Bone marrow (tissue), 2 donors: ENCODE measurements around the gene CMTM8.
"Not testable (repeated sequence)": the region's sequence is repeated elsewhere in the genome, so short reads cannot be mapped to it uniquely, and the experiment has no call there.

Source experiments
- DNase-seq, 2 donors: peaks; one replicate each; lab custom pipeline; 2025; lab: John Stamatoyannopoulos, UW

CMTM8 gene, protein sequence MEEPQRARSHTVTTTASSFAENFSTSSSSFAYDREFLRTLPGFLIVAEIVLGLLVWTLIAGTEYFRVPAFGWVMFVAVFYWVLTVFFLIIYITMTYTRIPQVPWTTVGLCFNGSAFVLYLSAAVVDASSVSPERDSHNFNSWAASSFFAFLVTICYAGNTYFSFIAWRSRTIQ

DNA sequence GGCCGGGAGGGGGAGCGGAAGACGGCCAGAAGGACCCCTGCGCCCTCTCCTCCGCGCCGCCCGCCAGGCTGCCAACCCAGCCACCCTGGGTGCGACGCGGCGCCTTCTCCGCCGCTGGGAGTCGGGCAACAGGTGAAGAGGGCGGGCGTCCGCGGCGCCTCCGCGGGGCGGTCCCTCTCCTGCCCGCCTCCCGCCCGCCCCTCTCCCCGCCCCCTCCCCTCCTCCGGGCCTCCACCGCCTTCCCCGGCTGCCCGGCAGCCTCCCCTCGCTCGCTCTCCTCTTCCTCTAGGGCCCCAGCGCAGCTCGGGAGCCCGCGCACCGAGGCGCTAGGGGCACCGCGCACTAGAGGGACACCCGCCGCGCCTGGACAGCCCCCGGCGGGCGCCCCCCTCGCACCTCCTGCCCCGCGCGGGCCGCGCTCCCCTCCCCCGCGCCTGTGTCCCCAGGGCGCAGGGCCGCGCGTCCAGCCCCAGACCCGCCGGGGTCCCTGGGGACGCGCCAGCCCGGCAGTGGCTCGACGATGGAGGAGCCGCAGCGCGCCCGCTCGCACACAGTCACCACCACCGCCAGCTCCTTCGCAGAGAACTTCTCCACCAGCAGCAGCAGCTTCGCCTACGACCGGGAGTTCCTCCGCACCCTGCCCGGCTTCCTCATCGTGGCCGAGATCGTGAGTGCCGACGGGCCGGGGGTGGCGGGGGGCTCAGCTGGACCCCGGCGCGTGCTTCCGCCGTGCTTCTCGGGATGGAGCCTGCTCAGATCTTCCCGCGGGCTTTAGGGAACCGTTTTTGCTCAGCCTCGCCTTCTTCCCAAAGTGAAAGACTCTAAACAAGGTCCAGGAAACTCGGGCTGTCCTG lies at the start of gene CMTM8:
TSS of gene CMTM8 (plus strand) at position 228 of the 854 bp plus-strand sequence. CDS start at position 521, 293 bp downstream.
- peak; percentile 16 to 29 for DNase-seq

DNA sequence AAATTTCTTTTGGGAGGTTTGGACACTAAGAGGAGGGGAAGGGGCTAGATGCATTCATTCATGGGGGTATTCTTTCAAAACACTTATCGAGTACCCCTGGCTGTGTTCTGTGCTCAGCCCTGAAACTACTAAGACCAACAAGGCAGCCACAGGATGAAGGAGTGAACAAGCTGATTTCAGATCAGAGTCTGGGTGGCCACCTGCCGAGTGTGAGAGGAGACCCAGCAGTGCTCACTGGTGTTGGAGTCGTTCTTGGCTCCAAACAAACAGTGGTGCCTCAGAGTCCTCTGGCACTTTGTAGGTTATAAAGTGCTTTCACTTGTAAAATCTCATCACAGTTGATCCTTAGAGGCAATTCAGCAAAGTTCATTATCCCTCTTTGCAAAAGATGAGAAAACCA lies 48.8 kb upstream of the CMTM8 start:
- no peak for DNase-seq

DNA sequence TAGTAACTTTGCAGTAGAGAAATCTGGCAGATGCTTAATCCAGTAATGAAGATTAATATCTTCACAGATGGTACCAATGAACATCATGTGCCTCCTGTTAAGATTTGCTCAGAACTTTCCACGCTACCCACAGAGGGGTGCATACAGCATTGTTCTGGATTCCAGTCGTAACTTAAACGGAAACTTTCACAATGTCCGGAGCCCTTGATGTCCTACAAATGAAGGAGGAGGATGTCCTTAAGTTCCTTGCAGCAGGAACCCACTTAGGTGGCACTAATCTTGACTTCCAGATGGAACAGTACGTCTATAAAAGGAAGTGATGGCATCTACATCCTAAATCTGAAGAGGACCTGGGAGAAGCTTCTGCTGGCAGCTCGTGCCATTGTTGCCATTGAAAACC lies 47.9 kb upstream of the CMTM8 start:
- not testable (repeated sequence) for DNase-seq

DNA sequence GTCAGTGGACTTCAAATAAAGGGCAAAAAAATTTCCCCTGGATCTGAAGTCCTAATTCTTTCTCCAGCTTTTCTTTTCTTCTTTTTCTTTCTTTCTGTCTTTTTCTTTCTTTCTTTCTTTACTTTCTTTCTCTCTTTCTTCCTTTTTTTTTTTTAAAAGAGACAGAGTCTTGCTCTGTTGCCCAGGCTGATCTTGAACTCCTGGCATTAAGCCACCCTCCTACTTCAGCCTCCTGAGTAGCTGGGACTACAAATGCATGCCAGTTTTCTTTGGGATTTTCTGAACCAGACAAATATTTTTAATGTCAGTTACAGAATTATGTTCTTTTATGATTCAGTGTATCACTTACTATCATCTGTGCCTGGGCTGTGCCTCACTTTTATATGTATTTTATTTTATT lies 45.4 kb upstream of the CMTM8 start:
- DNase-seq: no peak

DNA sequence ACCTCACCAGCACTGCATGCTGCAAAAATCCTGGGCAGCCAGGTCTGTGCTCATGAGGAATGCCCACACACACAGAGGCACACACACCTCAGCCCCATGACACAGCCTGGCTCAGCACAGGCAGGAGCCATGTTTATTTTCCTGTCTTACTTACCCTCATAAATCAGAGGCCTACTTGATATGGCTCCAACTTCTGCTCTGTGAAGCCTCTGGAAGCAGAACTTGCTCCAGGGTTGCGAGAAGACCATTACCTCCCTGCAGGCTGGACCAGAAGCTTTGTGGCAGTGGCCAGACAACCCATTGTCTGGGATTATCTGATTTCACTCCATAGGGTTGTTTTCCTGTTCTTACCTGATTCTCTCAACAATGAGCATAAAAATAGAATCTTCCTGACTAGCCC lies 43.8 kb upstream of the CMTM8 start:
- DNase-seq: no peak

DNA sequence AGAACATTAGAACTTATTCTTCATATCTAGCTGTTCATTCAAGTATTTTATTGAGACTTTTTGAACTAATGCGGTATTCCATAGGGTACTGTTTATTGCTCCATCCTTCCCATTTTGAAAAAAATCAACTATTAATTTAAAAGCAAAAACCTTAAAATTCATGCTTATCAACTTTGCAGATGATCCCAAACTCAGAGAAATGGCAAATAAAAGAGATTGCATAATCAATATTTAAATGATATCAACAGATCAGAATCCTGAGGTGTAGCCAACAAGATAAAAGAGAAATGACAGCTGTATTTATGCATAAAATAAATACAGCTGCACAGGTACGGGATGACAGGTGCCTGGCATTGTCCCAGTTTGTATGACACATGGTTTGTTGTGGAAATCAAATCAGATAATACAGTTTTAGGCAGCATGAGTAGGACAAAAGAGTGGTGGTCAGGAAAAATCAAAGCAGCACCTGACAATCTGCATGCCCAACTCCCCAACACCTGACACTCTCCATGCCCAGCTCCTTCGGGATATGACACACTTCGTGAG lies 42.4 kb upstream of the CMTM8 start:
- no peak for DNase-seq

DNA sequence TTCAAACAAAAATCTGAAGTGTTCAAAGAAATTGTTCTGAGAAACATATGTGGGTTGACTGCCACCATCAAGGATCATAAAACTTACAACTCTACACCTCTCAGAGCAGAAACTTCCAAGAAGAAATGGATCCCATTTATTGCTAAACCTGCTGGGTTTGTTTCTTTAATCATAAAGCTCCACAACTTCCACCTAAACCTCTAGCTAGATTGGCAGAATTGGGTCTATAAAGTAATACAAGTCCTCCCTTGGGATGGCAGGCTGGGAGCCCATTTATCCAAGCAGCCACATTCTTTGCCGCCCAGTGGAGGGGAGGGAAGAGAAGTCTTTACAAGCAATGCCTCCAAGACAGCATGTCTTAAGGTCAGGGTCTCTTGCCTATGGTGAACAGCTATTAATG lies 40.5 kb upstream of the CMTM8 start:
- no peak for DNase-seq

DNA sequence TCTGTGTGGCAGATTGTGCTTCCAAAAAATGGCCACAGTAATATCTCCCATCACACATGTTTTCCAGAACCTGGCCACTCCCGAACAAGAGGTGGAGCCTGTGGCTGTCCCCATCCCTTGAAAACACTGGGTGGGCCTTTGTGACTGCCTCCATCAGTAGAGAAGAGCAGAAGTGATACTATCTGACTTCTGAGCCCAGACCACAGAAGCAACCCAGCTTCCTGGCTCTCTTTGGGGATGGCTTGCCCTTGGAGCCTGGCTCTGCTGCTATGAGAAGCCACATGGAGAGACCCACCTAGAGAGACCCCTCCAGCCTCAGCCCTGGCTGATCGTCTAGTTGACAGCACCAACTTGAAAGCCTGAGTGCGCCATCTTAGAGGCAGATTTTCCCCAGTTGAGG lies 39.8 kb upstream of the CMTM8 start:
- DNase-seq: no peak

DNA sequence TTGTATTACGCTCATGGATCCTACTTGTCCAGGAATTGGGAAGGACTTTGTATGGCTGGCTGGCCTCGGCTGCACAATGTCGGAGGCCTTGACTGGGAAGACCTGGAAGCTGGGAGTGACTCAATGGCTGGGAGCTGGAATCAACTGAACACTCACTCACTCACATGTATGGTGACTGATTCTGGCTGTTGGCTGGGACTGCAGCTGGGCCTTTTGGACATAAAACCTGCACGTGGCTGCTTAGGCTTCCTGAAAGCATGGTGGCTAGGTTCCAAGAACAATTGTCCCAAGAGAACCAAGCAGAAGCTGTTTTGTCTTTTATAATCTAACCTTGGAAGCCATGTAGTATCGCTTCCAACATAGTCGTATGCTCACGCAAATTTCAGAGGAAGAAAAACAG lies 38.0 kb upstream of the CMTM8 start:
- no peak for DNase-seq

DNA sequence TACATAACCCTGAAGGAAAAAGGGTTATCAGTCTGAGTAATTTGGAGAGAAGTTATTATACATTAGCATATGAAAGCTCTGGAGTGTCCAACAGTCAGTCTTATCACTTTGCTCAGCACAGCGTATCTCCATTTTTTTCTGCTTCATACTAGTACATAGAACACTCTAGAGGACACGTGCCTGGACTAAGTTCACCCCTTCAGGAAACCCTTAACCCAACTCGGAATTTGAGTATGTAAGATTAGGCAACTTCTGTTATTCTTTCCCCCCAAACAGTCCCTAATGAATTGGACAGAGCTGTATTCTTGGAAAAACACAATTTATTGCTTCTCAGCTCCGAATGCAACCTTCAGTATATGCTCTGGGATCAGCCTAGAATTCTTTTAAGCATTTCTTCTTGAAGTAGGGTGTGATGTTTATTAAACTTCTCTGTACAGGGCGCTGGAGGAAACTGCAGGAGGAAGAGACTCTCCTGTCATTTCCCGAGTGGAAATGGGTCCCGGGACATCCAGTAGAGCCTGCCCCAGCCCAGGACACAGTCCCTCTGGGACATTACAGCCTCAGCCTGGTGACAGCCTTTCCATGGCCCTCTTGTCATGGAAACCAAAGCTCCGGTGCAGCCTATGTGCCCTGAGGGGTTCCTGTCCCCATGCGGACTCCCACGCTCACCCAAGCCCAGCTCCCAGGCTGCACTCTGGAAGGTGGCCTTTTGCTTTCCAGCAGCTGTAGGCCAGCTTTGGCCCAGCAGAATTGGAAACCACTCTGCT lies 37.3 kb upstream of the CMTM8 start:
- no peak for DNase-seq

DNA sequence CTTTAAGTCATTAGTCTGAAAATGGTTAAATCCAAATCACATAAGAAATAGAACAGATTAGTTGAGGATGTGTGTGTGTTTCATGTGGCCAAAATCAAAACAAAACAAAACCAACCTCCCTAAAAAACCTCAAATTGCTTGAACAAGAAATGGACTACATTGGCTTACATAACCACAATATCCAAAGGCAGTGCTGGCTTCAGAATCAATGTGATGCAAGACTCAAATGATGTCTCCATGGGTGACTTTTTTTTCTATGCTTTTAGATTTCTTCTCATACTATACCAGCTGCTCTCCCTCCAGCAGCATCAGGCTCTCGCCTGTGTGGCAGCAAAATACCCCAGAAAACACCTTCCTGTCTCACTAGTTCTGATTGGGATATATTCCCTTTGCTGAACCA lies 36.0 kb upstream of the CMTM8 start:
- no peak for DNase-seq

DNA sequence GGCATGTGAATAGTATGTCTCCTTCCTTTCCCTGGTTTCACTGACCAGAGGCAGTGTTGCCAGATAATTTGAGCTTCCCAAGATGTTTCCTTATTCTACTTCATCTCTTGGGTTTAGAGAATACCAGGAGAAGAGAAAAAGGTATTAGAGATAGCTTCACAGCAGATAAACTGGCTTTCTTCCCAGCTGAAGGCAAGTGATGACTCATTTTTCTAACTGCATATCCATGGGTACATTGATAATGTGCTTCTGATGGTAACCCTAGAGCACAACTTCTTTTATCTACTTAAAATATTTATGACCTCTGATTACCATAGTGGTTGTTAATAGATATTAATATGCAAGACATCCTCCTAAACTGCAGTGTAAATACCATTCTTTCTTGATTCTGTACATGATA lies 34.6 kb upstream of the CMTM8 start:
- DNase-seq: no peak

DNA sequence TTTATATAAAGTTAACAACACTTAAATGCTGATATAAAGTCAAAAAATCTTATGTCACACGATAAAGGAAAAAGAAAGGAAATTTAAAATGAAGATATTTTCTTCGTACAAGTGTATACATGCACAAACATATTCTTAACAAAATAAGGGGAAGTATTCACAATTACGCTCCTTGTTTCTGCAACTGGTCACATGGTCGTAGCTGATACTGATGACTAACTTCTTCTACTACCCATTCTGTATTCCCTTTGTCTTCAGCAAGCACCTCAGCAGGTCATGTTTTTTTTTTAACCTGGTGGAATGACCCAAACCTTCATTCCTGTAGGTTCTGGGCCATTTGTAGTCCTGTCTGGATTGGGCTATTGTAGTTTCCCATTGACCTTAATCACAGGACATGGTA lies 30.0 kb upstream of the CMTM8 start:
- DNase-seq: no peak

DNA sequence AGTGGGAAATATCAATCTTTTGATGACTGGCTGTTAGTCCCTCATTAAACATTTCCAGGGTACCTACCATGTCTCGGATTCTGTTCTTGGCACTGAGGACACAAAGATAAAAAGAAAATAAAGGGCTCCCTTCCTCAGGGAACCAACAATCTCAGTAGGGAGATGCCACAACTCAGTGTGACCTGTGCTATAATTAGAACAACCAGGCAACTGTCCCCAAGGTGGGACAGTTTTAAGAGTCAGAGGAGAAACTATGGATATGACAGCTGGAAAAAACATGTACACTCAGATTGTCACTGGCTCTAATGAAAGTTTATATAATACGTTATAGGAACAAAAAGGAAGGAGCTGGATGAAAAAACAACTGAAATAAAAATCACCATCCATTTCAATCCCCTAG lies 23.3 kb upstream of the CMTM8 start:
- DNase-seq: no peak

DNA sequence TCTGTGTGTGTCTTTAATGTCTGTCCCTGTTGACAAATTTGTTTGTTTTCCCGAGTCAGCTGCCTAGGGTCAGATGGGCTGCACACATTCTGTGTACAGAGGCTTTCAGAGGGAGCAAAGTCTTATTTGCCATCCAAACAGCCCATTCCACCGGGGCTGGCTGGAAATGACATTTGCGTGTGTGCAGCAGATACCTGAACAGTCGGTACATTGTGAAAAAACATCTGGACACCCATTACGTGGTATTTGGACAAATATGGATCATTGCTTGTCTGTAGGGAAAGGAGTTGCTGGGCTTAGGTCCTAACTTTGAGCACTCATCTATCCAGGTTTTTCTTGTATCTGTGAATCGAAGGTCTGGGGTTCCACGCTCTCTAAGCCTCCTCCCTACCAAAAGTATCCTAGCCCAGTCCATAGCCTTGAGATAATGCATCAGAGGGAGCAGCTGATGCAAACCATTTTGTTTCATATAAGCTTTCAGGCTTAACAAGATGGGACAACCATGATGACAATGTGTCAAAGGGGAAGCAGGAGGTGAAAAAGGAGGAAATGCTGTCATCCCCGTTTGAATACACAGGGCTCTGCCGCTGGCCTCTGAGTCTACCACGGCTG lies 22.2 kb upstream of the CMTM8 start:
- DNase-seq: no peak

DNA sequence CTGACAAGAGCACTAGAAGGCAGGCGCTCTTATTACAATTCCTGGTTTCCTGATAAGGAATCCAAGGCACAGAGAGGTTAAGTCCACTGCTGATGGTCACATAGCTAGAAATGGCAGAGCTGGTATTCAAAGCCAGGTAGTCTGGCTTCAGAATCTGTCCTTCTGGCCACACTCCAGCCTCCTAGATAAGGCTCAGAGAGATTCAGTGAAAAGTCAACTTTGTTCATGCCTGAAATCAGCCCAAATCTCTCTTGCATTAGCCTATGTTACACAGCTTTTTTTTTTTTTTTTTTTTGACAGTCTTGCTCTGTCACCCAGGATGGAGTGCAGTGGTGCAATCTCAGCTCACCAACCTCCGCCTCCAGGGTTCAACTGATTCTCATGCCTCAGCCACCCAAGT lies 21.1 kb upstream of the CMTM8 start:
- no peak for DNase-seq

DNA sequence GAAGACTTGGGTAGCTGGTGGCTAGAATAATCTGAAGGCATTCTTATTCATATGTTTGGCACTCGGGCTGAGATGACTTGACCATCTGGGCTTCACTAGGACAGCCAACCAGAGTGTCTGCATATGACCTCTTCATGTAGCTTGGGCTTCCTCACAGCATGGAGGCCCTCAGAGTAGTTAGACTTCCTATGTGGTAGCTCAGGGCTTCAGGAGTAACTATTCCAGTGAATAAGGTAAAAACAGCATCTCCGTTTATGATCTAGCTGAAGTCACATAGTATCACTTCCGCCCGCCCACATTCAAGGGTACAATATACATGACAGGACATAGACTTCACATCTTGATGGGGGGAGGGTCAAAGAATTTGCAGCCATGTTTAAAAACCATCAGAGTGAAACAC lies 18.9 kb upstream of the CMTM8 start:
- no peak for DNase-seq

DNA sequence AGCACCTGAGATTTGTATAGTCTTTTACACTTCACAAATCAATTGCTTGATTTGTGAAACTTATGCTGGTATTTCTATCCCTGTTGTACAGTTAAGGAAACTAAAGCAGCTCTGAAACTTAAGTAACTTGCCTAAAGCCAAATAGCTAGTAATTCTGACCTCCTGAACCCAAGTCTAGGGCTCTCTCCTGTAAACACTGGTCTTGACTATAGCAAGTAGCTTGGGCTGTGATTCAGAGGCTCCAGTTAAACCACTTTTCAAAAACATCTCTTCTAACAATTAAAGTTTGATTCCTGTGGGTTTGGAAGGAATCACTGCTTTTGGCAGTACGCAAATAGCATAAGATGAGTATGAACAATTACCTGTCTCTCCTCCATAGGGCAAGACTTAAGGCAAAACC lies 18.5 kb upstream of the CMTM8 start:
- no peak for DNase-seq

DNA sequence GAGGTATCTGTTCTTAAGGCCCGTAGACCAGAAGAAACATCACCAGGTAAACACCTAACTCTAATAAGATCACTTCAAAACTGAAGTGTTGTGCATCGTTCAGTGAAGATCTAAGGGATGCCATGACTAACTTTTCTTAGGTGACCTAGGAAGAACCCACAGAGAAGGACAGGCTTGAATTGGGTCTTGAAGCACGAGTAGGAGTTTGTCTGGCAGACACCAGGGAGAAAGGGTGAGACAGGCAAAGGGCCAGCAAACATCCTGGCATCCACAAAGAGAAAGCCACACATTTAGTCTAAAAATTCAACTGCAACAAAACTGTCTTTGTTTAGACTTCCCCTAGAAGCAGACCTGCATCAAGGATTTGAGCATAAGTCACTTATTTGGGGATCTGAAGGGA lies 15.5 kb upstream of the CMTM8 start:
- DNase-seq: no peak

DNA sequence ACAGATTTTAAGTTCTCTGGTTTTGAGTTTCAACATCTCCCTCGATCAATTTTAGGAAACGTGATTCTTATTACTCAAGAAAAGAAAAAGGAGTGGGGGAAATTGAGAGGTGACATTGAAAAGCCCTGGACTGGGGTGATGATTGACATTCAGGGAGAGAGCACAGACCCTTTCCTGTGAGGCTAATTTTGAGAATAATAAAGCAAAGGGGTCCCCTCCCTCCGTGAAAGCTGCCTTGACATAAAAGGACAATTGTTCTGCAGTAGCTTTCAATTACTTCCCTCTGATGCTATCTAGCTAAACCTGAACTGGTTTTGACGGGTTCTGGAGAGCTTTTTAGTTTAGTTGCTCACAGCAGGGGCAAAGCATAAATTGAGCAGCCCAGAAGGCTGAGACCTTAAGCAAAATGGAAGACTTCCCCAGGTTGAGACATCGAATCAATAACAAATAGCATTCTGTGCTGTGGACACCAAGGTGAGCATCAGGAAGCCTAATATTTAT lies 14.4 kb upstream of the CMTM8 start:
- DNase-seq: no peak

DNA sequence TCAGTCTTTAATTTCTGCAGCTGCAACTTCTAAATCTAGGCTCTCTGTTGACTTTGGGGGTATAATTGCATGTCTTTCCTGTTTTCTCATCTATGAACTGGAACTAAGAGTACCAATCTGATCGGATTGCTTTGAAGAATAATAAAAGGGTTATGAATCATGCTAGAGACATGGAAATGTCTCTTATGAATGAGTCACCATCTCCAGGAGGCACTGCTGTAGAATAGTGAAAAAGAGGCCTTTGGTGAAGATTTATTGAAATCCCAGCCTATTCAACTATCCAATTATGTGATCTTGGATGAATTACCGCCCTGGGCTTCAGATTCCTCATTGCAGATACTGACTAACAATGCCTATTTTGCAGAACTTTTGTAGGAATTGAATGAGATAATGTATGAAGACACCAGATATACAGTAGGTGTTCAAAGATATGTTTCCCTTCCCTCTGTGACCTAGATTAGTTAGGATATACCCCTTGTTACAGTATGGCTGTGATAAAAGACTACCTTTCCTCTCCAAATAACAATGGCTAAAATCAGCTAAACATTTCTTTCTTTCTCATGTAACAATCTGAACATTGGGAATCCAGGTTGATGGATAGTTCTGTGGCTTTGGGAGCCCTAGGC lies 11.5 kb upstream of the CMTM8 start:
- no peak for DNase-seq

DNA sequence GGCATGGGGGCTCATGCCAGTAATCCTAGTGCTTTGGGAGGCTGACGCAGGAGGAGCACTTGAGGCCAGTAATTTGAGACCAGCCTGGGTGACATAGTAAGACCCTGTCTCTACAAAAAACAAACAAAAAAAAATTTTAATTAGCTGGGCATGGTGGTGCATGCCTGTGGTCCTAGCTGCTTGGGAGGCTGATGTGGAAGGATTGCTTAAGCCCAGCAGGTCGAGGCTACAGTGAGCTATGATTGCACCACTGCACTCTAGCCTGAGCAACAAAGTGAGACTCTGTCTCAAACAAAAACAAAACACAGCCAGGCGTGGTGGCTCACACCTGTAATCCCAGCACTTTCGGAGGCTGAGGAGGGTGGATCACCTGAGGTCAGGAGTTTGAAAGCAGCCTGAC lies 9.7 kb upstream of the CMTM8 start:
- DNase-seq: not testable (repeated sequence)
